ENCODE data around the gene MTX1. TPM values are rescaled to one million over a fixed set of nuclear protein-coding genes. Genes with fewer than 3 reads are reported as not detected.

MTX1 gene
- polyA plus RNA-seq, 2 donors: 43.6 to 51.4 TPM

DNA sequence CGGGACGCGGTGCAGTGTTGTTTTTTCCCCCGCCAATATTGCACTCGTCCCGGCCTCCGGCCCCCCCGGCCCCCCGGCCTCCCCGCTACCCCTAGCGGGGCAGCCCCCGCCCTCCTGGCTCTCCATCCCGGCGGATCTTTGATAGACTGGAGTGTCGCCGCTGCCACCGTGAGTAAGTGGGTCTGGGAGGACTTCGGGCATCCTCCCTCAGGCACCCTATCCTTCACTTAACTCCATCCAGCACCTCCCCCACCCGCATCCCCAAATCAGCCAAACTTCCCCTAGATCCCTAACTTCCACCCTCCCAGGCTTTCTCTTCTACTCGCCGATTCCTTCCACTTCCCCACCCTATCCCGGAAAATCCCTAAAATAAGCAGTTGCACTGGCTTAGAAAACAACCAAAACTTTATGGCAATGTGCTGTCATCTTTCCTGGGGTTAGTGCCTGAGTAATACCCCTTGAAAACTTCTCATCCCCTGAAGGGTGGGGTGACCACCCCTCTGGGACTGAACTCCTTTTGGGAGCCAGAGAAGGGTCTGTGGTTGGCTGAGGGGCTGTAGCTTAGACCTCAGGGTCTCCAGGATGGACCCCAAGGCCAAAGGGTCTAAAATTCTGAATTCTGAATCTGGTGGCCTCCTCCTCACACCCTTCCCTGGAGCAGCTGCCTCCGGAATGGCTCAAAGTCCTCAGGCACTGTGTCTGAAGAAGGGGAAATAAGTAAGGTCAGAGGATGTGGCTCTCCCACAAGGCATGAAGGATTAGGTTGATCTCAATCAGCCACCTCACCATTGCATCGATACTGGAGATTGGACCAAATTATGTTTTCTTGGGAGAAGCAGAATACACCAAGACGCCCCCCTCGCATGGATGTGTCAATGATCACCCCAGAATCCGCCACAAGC lies 13.0 kb upstream of the MTX1 start:
- H3K4me3 ChIP-seq (ENCODE audit: low read depth in 1 of 2, low read length in 2 of 2): peak overlapping the region in 1 of 2 donors; percentile 48
- H3K27me3 ChIP-seq (ENCODE audit: control insufficient read depth in 1 of 2, insufficient read depth in 2 of 2, low read length in 2 of 2): no peaks in the 10 kb centered on the region
- WGBS, 2 donors: 20 to 27% methylated on average over 21 to 27 of the region's 27 CpGs
- H3K4me1 ChIP-seq (ENCODE audit: control insufficient read depth in 2 of 2, insufficient read depth in 2 of 2, low read length in 1 of 2): peaks cover 4 to 15% of the 10 kb centered on the region in 2 donors
- no peaks in the 10 kb centered on the region for H3K9me3 ChIP-seq (ENCODE audit: control insufficient read depth in 2 of 2, insufficient read depth in 1 of 2, low read depth in 1 of 2, low read length in 1 of 2)
- peaks cover 0 to 18% of the 10 kb centered on the region in 2 donors for H3K36me3 ChIP-seq (ENCODE audit: control insufficient read depth in 2 of 2, insufficient read depth in 2 of 2, low read length in 1 of 2)
- H3K27ac ChIP-seq (ENCODE audit: low read depth in 2 of 2, low read length in 1 of 2): peak overlapping the region; percentile 53 to 98

GRCh38 chr1:155196103-155196892 lies 12.2 kb upstream of the MTX1 start:
- Histone ChIP-seq H3K9me3 (ENCODE audit: control insufficient read depth in 2 of 2, insufficient read depth in 1 of 2, low read depth in 1 of 2, low read length in 1 of 2) (no peaks in the 10 kb centered on the region), H3K27me3 (ENCODE audit: control insufficient read depth in 1 of 2, insufficient read depth in 2 of 2, low read length in 2 of 2) (no peaks in the 10 kb centered on the region), H3K27ac (ENCODE audit: low read depth in 2 of 2, low read length in 1 of 2) (peak overlapping the region in 1 of 2 donors; percentile 36), H3K4me1 (ENCODE audit: control insufficient read depth in 2 of 2, insufficient read depth in 2 of 2, low read length in 1 of 2) (peaks cover 4 to 15% of the 10 kb centered on the region in 2 donors), H3K4me3 (ENCODE audit: low read depth in 1 of 2, low read length in 2 of 2) (no peak overlapping the region), H3K36me3 (ENCODE audit: control insufficient read depth in 2 of 2, insufficient read depth in 2 of 2, low read length in 1 of 2) (peaks cover 0 to 21% of the 10 kb centered on the region in 2 donors)
- WGBS, 2 donors: 78 to 82% methylated on average over 6 of the region's 6 CpGs

DNA sequence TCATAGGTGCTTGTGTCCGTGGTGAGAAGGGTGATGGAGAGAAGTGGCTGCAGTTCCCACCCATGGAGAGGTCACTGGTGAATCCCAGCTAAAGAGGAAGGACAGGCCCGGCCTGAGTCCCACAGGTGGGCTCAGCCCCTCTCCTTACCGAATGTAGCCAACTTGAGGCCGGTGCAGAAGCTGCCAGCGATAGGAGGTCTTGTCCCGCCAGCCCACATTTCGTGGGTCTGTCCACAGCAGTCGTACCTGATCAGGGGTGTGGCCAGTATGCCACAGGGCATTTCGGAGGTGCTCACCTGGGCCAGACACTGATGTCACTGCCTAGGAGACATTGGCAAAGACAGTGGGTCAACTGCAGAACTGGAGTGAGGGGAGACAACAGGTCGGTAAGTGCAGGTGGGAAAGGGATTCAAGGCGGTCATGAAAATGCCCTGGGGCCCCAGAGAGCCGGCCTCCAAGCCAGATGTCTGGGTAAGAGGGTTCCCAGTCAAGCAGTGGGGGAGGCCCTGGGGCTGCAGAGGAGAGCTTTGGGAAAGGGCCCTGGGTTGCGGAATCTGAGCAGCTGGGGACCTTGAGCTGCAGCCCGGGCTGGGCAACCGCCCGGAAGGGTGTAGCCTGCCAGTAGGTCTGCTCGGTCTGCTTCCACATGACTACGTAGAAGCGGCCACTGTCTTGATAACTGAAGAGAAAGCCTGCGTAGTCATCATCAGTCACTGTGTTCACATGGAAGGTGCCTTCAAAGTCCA lies 11.4 kb upstream of the MTX1 start:
- Histone ChIP-seq H3K27me3 (ENCODE audit: control insufficient read depth in 1 of 2, insufficient read depth in 2 of 2, low read length in 2 of 2) (no peaks in the 10 kb centered on the region), H3K4me1 (ENCODE audit: control insufficient read depth in 2 of 2, insufficient read depth in 2 of 2, low read length in 1 of 2) (peaks cover 2 to 15% of the 10 kb centered on the region in 2 donors), H3K36me3 (ENCODE audit: control insufficient read depth in 2 of 2, insufficient read depth in 2 of 2, low read length in 1 of 2) (peaks cover 0 to 23% of the 10 kb centered on the region in 2 donors), H3K9me3 (ENCODE audit: control insufficient read depth in 2 of 2, insufficient read depth in 1 of 2, low read depth in 1 of 2, low read length in 1 of 2) (no peaks in the 10 kb centered on the region), H3K27ac (ENCODE audit: low read depth in 2 of 2, low read length in 1 of 2) (no peak overlapping the region), H3K4me3 (ENCODE audit: low read depth in 1 of 2, low read length in 2 of 2) (no peak overlapping the region)
- WGBS, 2 donors: 79 to 87% methylated on average over 20 of the region's 20 CpGs

DNA sequence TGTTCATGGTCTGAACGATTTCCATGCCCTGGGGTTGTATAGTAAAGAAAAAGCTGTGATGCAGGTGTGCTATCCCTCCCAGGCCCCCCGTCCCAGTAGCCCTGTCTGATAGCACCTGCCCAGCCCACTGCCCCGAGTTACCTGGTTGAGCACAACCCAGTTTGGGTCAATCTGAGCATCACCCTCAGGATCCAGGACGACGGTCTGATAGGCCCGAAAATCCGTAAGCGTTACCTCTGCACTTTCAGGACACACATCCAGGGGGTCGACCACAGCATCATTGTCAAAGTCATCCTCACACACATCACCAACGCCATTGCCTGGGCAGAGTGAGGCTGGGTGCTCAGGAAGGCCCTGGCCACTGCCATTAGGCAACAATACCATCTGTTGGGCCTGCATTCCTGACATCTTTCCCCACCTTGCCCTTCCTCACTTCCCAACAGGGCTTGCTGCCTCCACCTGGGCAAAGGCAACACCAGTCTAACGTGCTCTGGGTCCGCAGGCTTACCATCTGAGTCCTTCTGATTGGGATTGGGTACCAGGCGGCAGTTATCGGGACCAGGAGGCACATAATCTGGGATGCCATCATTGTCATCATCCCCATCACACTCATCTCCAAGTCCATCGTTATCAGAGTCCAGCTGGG lies 10.5 kb upstream of the MTX1 start:
- H3K4me1 ChIP-seq (ENCODE audit: control insufficient read depth in 2 of 2, insufficient read depth in 2 of 2, low read length in 1 of 2): peaks cover 2 to 12% of the 10 kb centered on the region in 2 donors
- WGBS, 2 donors: 90% methylated on average over 15 of the region's 15 CpGs
- H3K36me3 ChIP-seq (ENCODE audit: control insufficient read depth in 2 of 2, insufficient read depth in 2 of 2, low read length in 1 of 2): peaks cover 0 to 23% of the 10 kb centered on the region in 2 donors
- no peak overlapping the region for H3K4me3 ChIP-seq (ENCODE audit: low read depth in 1 of 2, low read length in 2 of 2)
- no peak overlapping the region for H3K27ac ChIP-seq (ENCODE audit: low read depth in 2 of 2, low read length in 1 of 2)
- H3K27me3 ChIP-seq (ENCODE audit: control insufficient read depth in 1 of 2, insufficient read depth in 2 of 2, low read length in 2 of 2): no peaks in the 10 kb centered on the region
- H3K9me3 ChIP-seq (ENCODE audit: control insufficient read depth in 2 of 2, insufficient read depth in 1 of 2, low read depth in 1 of 2, low read length in 1 of 2): no peaks in the 10 kb centered on the region

DNA sequence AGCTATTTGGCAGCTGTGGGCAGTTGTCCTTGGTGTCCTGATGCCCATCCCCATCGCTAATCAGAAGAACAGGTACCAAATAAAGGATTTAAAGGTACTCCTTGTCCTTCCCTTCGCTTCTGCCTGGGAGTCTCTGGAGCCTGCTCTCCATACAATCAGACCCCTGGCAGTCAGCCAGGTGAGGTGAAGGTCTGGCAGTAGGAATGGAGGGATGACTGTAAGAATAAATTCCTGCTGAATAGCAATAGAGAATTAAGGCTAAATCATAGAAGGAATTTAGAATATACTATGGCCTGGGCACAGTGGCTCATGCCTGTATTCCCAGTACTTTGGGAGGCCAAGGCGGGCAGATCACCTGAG lies 10.0 kb upstream of the MTX1 start:
- Histone ChIP-seq H3K36me3 (ENCODE audit: control insufficient read depth in 2 of 2, insufficient read depth in 2 of 2, low read length in 1 of 2) (peaks cover 0 to 23% of the 10 kb centered on the region in 2 donors), H3K27ac (ENCODE audit: low read depth in 2 of 2, low read length in 1 of 2) (no peak overlapping the region), H3K4me1 (ENCODE audit: control insufficient read depth in 2 of 2, insufficient read depth in 2 of 2, low read length in 1 of 2) (peaks cover 2 to 12% of the 10 kb centered on the region in 2 donors), H3K4me3 (ENCODE audit: low read depth in 1 of 2, low read length in 2 of 2) (no peak overlapping the region), H3K9me3 (ENCODE audit: control insufficient read depth in 2 of 2, insufficient read depth in 1 of 2, low read depth in 1 of 2, low read length in 1 of 2) (no peaks in the 10 kb centered on the region), H3K27me3 (ENCODE audit: control insufficient read depth in 1 of 2, insufficient read depth in 2 of 2, low read length in 2 of 2) (no peaks in the 10 kb centered on the region)
- WGBS, 2 donors: 97 to 99% methylated on average over 3 of the region's 3 CpGs

DNA sequence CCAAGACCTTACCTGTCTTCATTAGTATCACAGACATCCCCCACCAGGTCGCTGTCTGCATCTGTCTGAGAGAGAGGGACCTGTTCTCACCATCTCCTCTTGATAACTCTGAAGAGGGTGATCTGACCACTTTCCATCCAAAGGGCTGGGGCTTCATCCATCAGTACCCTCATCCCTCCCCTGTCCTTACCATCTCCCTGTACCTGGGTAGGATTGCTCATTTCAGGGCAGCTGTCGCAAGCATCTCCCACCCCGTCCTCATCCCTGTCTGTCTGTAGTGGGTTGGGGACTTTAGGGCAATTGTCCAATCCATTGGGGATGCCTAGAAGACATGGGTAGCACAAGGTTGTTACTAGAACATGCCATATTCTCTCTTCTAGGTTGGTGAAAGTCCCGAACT lies 8.7 kb upstream of the MTX1 start:
- WGBS, 2 donors: 82 to 91% methylated on average over 4 of the region's 4 CpGs
- H3K9me3 ChIP-seq (ENCODE audit: control insufficient read depth in 2 of 2, insufficient read depth in 1 of 2, low read depth in 1 of 2, low read length in 1 of 2): no peaks in the 10 kb centered on the region
- no peak overlapping the region for H3K27ac ChIP-seq (ENCODE audit: low read depth in 2 of 2, low read length in 1 of 2)
- H3K4me3 ChIP-seq (ENCODE audit: low read depth in 1 of 2, low read length in 2 of 2): no peak overlapping the region
- peaks cover 0 to 23% of the 10 kb centered on the region in 2 donors for H3K36me3 ChIP-seq (ENCODE audit: control insufficient read depth in 2 of 2, insufficient read depth in 2 of 2, low read length in 1 of 2)
- peaks cover 2 to 3% of the 10 kb centered on the region in 2 donors for H3K4me1 ChIP-seq (ENCODE audit: control insufficient read depth in 2 of 2, insufficient read depth in 2 of 2, low read length in 1 of 2)
- H3K27me3 ChIP-seq (ENCODE audit: control insufficient read depth in 1 of 2, insufficient read depth in 2 of 2, low read length in 2 of 2): no peaks in the 10 kb centered on the region

- no peak overlapping the region for H3K4me3 ChIP-seq (ENCODE audit: low read depth in 1 of 2, low read length in 2 of 2)
- H3K4me1 ChIP-seq (ENCODE audit: control insufficient read depth in 2 of 2, insufficient read depth in 2 of 2, low read length in 1 of 2): no peaks in the 10 kb centered on the region
- 89 to 90% methylated on average over 5 of the region's 5 CpGs for whole genome bisulfite sequencing, 2 donors
- no peaks in the 10 kb centered on the region for H3K27me3 ChIP-seq (ENCODE audit: control insufficient read depth in 1 of 2, insufficient read depth in 2 of 2, low read length in 2 of 2)
- no peak overlapping the region for H3K27ac ChIP-seq (ENCODE audit: low read depth in 2 of 2, low read length in 1 of 2)
- H3K9me3 ChIP-seq (ENCODE audit: control insufficient read depth in 2 of 2, insufficient read depth in 1 of 2, low read depth in 1 of 2, low read length in 1 of 2): no peaks in the 10 kb centered on the region
- peaks cover 0 to 25% of the 10 kb centered on the region in 2 donors for H3K36me3 ChIP-seq (ENCODE audit: control insufficient read depth in 2 of 2, insufficient read depth in 2 of 2, low read length in 1 of 2)
Measured at GRCh38 chr1:155200920-155201319, 7.6 kb upstream of the MTX1 start.

DNA sequence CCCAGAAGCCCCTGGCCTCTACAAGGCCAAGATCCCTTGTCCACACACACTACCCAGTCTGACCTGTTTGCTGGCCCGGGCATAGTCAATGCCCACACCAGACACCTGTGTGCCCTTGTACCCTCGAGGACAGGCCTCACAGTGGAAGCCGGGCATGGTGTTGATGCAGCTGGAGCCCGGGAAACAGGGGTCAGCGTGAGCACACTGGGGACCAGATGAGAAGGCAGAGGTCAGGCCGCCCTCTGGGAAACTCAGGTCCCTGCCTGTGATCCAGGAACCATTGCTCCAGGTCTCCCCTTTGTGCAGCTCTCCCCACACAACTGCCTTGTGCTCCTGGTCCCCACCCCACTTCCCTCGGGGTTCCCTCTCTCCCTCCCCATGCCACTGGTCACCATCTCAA lies 6.3 kb upstream of the MTX1 start:
- Histone ChIP-seq H3K9me3 (ENCODE audit: control insufficient read depth in 2 of 2, insufficient read depth in 1 of 2, low read depth in 1 of 2, low read length in 1 of 2) (no peaks in the 10 kb centered on the region), H3K27ac (ENCODE audit: low read depth in 2 of 2, low read length in 1 of 2) (no peak overlapping the region), H3K27me3 (ENCODE audit: control insufficient read depth in 1 of 2, insufficient read depth in 2 of 2, low read length in 2 of 2) (no peaks in the 10 kb centered on the region), H3K4me1 (ENCODE audit: control insufficient read depth in 2 of 2, insufficient read depth in 2 of 2, low read length in 1 of 2) (no peaks in the 10 kb centered on the region), H3K4me3 (ENCODE audit: low read depth in 1 of 2, low read length in 2 of 2) (no peak overlapping the region), H3K36me3 (ENCODE audit: control insufficient read depth in 2 of 2, insufficient read depth in 2 of 2, low read length in 1 of 2) (peaks cover 0 to 21% of the 10 kb centered on the region in 2 donors)
- 88 to 90% methylated on average over 7 of the region's 7 CpGs for WGBS, 2 donors
